Cardiac muscle cell (in vitro differentiated cells and primary cell): ENCODE results near the gene FCER2. TPM values are rescaled to one million over a fixed set of nuclear protein-coding genes. Genes with fewer than 3 reads are reported as not detected.

Experiments
- DNase-seq, 2 donors: peaks; one replicate each; pipeline versions ENCODE4 v3.0.0 to v3.0.0-alpha.2; 2010 to 2017; ENCODE audit warnings: low read depth in 1 of 2, low spot score in 1 of 2
- H3K27ac ChIP-seq: fragments of 200-600 bp; sonication (generic); 2 replicates; pipeline ENCODE4 v1.5.1; 2016
- H3K27me3 ChIP-seq: fragments of 200-600 bp; sonication (generic); 2 replicates; pipeline ENCODE4 v1.6.0; 2016; ENCODE audit warnings: control low read depth
- H3K36me3 ChIP-seq: fragments of 200-600 bp; sonication (generic); 2 replicates; pipeline ENCODE4 v1.5.1; 2016; ENCODE audit warnings: control low read depth
- H3K4me1 ChIP-seq: fragments of 200-600 bp; sonication (generic); 2 replicates; pipeline ENCODE4 v1.8.1; 2017; ENCODE audit warnings: low read depth, mild to moderate bottlenecking, mixed run types
- H3K4me3 ChIP-seq: fragments of 200-600 bp; sonication (generic); 2 replicates; pipeline ENCODE4 v1.5.1; 2016; ENCODE audit warnings: mild to moderate bottlenecking
- H3K9me3 ChIP-seq: fragments of 200-600 bp; sonication (generic); 2 replicates; pipeline ENCODE4 v1.5.1; 2017; ENCODE audit warnings: low read depth, mild to moderate bottlenecking, control low read depth
- polyA plus RNA-seq: library from polyadenylated mRNA; unstranded; fragments of >200 nt; fragmentation: Nextera tagmentation; extraction: Ambion mirVana; gene quantifications from 2 replicates; pipeline ENCODE4 v1.2.1, GENCODE V29; 2016
- total RNA-seq: library from RNA; depleted of rRNA; stranded (reverse); fragments of >200 nt; gene quantifications from 2 replicates; pipeline ENCODE4 v1.2.3, GENCODE V29; 2016
- TF ChIP-seq, protein P1 (sequence below): IDR thresholded peaks from 2 replicates; pipeline ENCODE4 v1.5.1; 2012; ENCODE audit warnings: low read depth, mild to moderate bottlenecking, low read length

The FCER2 gene
- total and polyA plus RNA-seq, 2 experiments from 2014 or later: not detected

- DNase-seq: no peak
- Histone ChIP-seq H3K36me3 (no peaks in the 10 kb centered on the region), H3K4me1 (no peaks in the 10 kb centered on the region), H3K9me3 (no peaks in the 10 kb centered on the region), H3K27me3 (no peaks in the 10 kb centered on the region), H3K27ac (no peak overlapping the region), H3K4me3 (no peak overlapping the region)
- TF ChIP-seq, protein P1, sequence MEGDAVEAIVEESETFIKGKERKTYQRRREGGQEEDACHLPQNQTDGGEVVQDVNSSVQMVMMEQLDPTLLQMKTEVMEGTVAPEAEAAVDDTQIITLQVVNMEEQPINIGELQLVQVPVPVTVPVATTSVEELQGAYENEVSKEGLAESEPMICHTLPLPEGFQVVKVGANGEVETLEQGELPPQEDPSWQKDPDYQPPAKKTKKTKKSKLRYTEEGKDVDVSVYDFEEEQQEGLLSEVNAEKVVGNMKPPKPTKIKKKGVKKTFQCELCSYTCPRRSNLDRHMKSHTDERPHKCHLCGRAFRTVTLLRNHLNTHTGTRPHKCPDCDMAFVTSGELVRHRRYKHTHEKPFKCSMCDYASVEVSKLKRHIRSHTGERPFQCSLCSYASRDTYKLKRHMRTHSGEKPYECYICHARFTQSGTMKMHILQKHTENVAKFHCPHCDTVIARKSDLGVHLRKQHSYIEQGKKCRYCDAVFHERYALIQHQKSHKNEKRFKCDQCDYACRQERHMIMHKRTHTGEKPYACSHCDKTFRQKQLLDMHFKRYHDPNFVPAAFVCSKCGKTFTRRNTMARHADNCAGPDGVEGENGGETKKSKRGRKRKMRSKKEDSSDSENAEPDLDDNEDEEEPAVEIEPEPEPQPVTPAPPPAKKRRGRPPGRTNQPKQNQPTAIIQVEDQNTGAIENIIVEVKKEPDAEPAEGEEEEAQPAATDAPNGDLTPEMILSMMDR: no peak
Measured at GRCh38 chr19:7642295-7643030, 59.5 kb downstream of the FCER2 start.

- Histone ChIP-seq H3K36me3 (no peaks in the 10 kb centered on the region), H3K4me3 (no peak overlapping the region), H3K9me3 (no peaks in the 10 kb centered on the region), H3K27ac (no peak overlapping the region), H3K4me1 (no peaks in the 10 kb centered on the region), H3K27me3 (no peaks in the 10 kb centered on the region)
- DNase-seq: no peak
- TF ChIP-seq, protein P1: peak; percentile 14
Measured at GRCh38 chr19:7641290-7642276, 60.3 kb downstream of the FCER2 start.

DNA sequence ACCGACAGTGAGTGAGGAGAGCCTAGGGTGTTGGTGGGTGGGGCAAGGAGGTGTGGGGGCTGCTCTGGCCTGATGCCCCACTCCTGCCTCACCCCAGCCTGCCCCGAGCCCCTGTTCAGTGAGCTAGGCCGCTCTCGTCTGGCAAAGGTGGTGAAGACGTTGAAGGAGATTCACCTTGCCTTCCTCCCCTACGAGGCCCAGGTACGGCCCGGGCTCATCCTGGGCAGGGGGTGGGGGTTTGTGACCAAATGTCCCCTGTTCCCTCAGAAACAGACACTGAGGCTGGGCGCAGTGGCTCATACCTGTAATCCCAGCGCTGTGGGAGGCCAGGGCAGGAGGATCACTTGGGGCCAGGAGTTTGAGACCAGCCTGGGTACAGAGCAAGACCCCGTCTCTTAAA, 61.1 kb downstream of the FCER2 start:
- Histone ChIP-seq H3K4me1 (peaks cover under 1% of the 10 kb centered on the region), H3K9me3 (no peaks in the 10 kb centered on the region), H3K4me3 (no peak overlapping the region), H3K27me3 (no peaks in the 10 kb centered on the region), H3K27ac (no peak overlapping the region), H3K36me3 (no peaks in the 10 kb centered on the region)
- no peak for DNase-seq
- TF ChIP-seq, protein P1: no peak

- no peak for DNase-seq
- TF ChIP-seq, protein P1: no peak
- no peak overlapping the region for H3K4me3 ChIP-seq
- H3K27ac ChIP-seq: no peak overlapping the region
- H3K4me1 ChIP-seq: peaks cover 4% of the 10 kb centered on the region
- H3K36me3 ChIP-seq: no peaks in the 10 kb centered on the region
- H3K27me3 ChIP-seq: no peaks in the 10 kb centered on the region
- H3K9me3 ChIP-seq: no peaks in the 10 kb centered on the region
Measured at GRCh38 chr19:7639863-7640348, 62.0 kb downstream of the FCER2 start.

DNA sequence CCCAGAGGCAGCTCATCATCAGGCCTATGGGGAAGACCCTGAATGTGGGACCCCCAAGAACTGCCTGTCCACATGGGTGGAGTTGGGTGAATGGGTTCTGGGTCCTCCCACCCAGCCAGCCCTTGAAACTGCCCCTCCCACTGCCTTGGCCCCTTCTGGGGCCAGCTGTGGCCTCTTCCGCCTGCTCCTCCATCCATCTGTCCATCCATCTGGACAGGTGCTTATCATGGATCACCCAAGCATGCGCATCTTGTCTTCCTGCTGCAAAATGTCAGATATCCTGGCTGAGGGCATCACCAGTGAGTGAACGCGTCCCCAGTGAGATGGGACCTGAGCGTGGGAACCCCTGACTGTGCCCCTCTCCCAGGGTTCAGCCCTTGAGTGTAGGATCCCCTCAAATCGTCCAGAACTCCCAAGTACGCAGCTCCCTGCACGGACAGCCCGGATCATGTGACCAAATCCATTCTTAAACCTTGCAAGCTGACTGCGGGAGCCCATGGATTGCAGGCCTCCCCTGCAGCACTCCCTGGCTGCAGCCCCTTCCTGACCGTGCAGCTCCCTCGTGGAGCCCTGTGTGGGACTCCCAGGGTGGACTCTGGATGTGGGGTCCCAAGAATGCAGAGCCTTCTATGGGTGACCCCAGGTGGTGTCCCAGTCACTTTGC, 63.0 kb downstream of the FCER2 start:
- H3K4me1 ChIP-seq: peaks cover 4% of the 10 kb centered on the region
- no peaks in the 10 kb centered on the region for H3K9me3 ChIP-seq
- TF ChIP-seq, protein P1: no peak

More for the DNA sequence above, 63.0 kb downstream of the FCER2 start:
- Histone ChIP-seq H3K4me3 (no peak overlapping the region), H3K27me3 (no peaks in the 10 kb centered on the region), H3K27ac (no peak overlapping the region), H3K36me3 (no peaks in the 10 kb centered on the region)
- no peak for DNase-seq
